NT2/D1 (cell line): ENCODE data around the gene SLC66A2.
A peak's percentile ranks its signal among the peaks of the same experiment; 100 is the strongest.

ENCODE experiments used
- DNase-seq: peaks from one replicate; pipeline ENCODE4 v3.0.0-alpha.2; 2011; ENCODE audit warnings: low read depth, low spot score
- H3K27me3 ChIP-seq: 2 replicates; pipeline ENCODE4 v1.6.0; 2011; ENCODE audit warnings: mild to moderate bottlenecking; ENCODE audit not compliant: insufficient read length, insufficient read depth
- H3K36me3 ChIP-seq: 2 replicates; pipeline ENCODE4 v1.6.1; 2011; ENCODE audit warnings: mild to moderate bottlenecking, low read length, mixed read lengths; ENCODE audit not compliant: insufficient read depth, insufficient read length
- H3K4me1 ChIP-seq: 2 replicates; pipeline ENCODE4 v1.5.1; 2011; ENCODE audit not compliant: insufficient read depth, insufficient read length
- H3K4me3 ChIP-seq: 2 replicates; pipeline ENCODE4 v1.5.1; 2011; ENCODE audit warnings: low read depth; ENCODE audit not compliant: insufficient read length
- H3K9ac ChIP-seq: 2 replicates; pipeline ENCODE4 v1.6.0; 2011; ENCODE audit warnings: low read depth; ENCODE audit not compliant: insufficient read length
- H3K9me3 ChIP-seq: 2 replicates; pipeline ENCODE4 v1.5.1; 2011; ENCODE audit warnings: mild to moderate bottlenecking, low read length; ENCODE audit not compliant: insufficient read depth
- SUZ12 ChIP-seq: IDR thresholded peaks from 2 replicates; pipeline ENCODE4 v1.6.1; 2011; ENCODE audit not compliant: insufficient read length, insufficient read depth; ENCODE audit errors: extremely low read depth
- YY1 ChIP-seq: IDR thresholded peaks from 2 replicates; pipeline ENCODE4 v1.6.1; 2011; ENCODE audit not compliant: insufficient read length, insufficient read depth
- ZNF274 ChIP-seq: IDR thresholded peaks from 2 replicates; pipeline ENCODE4 v1.6.1; 2011; ENCODE audit warnings: mild to moderate bottlenecking, low read depth, low read length

Gene SLC66A2

DNA sequence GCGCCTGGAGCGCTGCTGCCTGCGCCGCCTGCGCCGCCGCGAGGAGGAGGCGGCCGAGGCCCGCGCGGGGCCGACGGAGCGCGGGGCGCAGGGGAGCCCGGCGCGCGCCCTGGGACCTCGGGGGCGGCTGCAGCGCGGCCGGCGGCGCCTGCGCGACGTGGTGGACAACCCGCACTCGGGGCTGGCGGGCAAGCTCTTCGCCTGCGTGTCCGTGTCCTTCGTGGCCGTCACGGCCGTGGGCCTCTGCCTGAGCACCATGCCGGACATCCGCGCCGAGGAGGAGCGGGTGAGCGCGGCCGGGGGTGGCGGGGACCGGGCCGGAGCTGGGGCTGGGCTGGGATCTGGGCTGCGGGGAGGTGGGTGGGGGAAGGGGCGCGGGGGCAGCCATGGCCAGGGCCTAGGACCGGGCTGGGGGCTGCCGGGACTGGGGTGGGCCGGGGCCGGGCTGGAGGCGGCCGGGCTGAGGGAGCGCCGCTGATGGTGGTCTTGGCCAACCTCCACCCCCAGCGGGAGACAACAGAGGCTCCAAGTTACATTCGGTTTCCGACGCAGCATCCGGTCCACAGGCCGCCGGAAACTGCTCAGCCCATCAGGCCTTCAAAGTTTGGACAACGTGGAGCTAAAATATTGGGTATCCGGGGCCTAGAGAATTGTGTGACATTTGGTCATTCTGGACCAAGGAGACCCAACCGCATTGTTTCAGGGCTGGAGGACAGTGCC is 87.3 kb downstream of the SLC66A2 start:
- DNase-seq, result no peak

DNA sequence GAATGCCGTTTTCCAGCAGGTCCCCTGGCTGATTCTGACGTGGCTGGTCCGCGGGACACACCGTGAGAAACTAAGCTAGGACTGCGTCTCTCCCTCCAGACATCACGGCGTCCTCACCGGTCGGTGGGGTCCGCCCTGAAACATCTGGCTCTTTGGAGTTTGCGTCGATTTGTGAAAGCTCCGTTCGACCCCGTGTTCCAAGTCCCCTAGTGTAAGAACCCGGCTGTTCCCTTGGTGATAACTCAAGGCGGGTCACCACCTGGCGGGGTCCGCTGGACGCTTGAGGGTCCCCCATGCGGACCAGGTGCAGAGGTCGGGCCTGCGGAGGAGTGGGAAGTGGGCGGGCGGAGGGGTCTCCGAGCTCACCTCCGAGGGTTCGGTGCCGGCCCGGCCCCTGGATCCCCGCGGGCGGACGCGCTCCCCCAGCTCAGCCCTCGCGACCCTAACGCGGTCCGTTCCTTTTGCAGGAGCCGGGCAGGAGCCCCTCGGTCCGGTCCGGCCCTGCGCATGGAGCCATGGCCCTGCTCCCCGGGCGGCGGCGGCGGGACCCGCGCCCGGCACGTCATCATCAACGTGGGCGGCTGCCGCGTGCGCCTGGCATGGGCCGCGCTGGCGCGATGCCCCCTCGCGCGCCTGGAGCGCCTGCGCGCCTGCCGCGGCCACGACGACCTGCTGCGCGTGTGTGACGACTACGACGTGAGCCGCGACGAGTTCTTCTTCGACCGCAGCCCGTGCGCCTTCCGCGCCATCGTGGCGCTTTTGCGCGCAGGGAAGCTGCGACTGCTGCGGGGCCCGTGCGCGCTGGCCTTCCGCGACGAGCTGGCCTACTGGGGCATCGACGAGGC is 88.1 kb downstream of the SLC66A2 start:
- DNase-seq, result no peak
- no peaks in the 10 kb centered on the region for H3K27me3 ChIP-seq
- no peaks in the 10 kb centered on the region for H3K36me3 ChIP-seq
- no peaks in the 10 kb centered on the region for H3K4me1 ChIP-seq
- no peak for TF ChIP-seq ZNF274
- TF ChIP-seq SUZ12, result no peak
- TF ChIP-seq YY1, result no peak
- H3K9ac ChIP-seq, result no peak overlapping the region
- H3K4me3 ChIP-seq, result no peak overlapping the region
- H3K9me3 ChIP-seq, result no peaks in the 10 kb centered on the region

More for the DNA sequence above, 87.3 kb downstream of the SLC66A2 start:
- peak overlapping the region; percentile 10 for H3K9ac ChIP-seq
- no peaks in the 10 kb centered on the region for H3K36me3 ChIP-seq
- no peak overlapping the region for H3K4me3 ChIP-seq
- TF ChIP-seq SUZ12 (no peak), ZNF274 (no peak), YY1 (no peak)
- H3K27me3 ChIP-seq, result no peaks in the 10 kb centered on the region
- H3K4me1 ChIP-seq, result no peaks in the 10 kb centered on the region
- no peaks in the 10 kb centered on the region for H3K9me3 ChIP-seq

DNA sequence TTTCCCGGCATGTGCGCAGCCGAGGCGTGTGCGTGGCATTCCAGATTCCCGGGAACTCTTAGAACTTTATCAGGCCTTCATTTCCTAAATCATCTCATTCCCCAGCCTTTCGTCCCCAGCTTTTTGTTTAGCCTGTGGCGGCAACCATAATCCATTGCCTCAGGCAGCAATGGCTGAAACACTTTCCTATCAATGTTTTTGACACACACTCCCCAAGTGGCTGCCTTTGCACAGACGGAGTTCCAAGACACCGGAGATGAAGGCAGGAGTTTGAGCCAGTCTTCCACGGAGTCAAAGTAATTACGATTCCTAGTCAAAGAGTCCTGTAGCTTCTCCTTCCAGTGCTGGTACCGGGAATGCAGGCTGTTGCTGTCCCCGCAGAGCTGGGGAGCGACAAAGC is 88.9 kb downstream of the SLC66A2 start:
- H3K4me3 ChIP-seq, result no peak overlapping the region
- DNase-seq, result no peak
- H3K9me3 ChIP-seq, result no peaks in the 10 kb centered on the region
- no peaks in the 10 kb centered on the region for H3K4me1 ChIP-seq
- H3K27me3 ChIP-seq, result no peaks in the 10 kb centered on the region
- no peak overlapping the region for H3K9ac ChIP-seq
- H3K36me3 ChIP-seq, result no peaks in the 10 kb centered on the region
- TF ChIP-seq SUZ12 (no peak), ZNF274 (no peak), YY1 (no peak)

DNA sequence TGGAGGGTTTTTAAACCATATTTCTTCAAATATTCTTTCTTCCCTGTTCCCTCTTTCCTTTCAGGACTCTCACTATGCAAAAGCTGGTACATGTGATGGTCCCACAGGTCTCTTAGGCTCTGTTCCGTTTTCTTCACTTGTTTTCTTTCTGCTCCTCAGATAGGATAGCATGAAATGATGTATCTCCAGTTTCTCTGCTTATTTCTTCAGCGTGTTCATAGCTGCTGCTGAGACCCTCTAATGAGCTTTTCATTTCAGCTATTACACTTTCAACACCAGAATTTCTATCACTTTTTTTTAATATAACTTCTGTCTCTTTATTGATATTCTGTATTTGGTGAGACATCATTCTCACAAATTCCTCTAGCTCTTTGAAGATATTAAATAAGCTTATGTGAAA is 89.8 kb downstream of the SLC66A2 start:
- H3K9me3 ChIP-seq, result no peaks in the 10 kb centered on the region
- H3K27me3 ChIP-seq, result no peaks in the 10 kb centered on the region
- H3K36me3 ChIP-seq, result no peaks in the 10 kb centered on the region
- H3K4me1 ChIP-seq, result no peaks in the 10 kb centered on the region
- H3K9ac ChIP-seq, result no peak overlapping the region
- no peak overlapping the region for H3K4me3 ChIP-seq
- TF ChIP-seq SUZ12, result no peak
- no peak for TF ChIP-seq YY1
- no peak for TF ChIP-seq ZNF274
- DNase-seq, result no peak

DNA sequence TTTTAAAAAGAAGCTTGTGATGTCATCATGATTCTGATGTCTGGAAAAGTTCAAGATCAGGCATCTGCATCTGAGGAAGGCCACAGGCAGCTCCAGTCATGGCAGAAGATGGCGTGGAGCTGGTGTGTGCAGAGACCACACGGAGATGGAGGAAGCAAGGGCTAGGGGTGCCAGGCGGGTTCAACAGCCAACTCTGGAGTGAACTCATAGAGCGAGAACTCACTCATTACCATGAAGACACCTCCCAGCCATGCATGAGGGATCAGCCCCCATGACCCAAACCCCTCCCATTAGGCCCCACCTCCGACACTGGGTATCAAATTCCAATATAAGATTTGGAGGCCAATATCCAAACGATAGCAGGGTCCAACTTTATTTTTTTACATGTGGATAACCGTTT is 92.1 kb downstream of the SLC66A2 start:
- no peak overlapping the region for H3K4me3 ChIP-seq
- H3K9me3 ChIP-seq, result no peaks in the 10 kb centered on the region
- H3K4me1 ChIP-seq, result peaks cover 2% of the 10 kb centered on the region
- no peak for DNase-seq
- peaks cover 8% of the 10 kb centered on the region for H3K27me3 ChIP-seq
- H3K9ac ChIP-seq, result no peak overlapping the region
- no peaks in the 10 kb centered on the region for H3K36me3 ChIP-seq
- TF ChIP-seq YY1 (no peak), SUZ12 (no peak), ZNF274 (no peak)

DNA sequence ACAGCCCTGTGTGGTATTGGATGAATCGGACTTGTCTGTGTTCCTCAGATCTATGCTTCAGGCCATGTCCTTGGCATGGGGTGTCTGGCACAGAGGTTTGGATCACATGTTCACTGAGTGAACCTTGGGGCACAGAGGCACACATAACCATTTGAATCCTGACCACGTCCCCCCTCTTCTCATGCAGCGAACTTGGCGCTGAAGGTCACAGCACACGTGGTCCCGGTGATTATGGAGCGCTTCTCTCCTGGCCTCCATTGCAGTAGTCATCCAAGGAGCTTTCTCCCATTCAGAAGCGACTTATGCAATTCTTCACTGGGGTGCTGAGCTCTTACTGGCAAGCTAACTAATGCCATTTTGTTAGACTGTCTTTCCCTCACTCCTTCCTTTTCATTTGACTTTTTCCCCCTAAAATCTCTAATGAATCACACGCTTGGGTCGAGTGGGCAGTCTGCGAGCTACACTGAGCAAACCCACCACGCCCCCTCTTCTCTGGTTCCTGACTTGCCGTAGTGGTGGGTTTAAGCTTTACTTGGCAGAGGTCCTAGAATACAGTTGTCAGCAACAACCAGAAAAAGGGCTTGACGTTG is 94.3 kb downstream of the SLC66A2 start:
- H3K4me1 ChIP-seq, result peaks cover 2% of the 10 kb centered on the region
- H3K36me3 ChIP-seq, result no peaks in the 10 kb centered on the region
- TF ChIP-seq ZNF274 (no peak), YY1 (no peak), SUZ12 (no peak)
- DNase-seq, result no peak
- H3K4me3 ChIP-seq, result no peak overlapping the region
- no peak overlapping the region for H3K9ac ChIP-seq
- peaks cover 8% of the 10 kb centered on the region for H3K27me3 ChIP-seq
- H3K9me3 ChIP-seq, result no peaks in the 10 kb centered on the region
